GM18867 (cell line): ENCODE data around the gene GJA1.

Experiments used
- ATAC-seq: cut with Tn5 transposase; IDR thresholded peaks from one replicate; pipeline ENCODE4 v1.9.1; 2021; ENCODE audit warnings: mild to moderate bottlenecking, moderate library complexity; ENCODE audit not compliant: unreplicated experiment

Gene GJA1

DNA sequence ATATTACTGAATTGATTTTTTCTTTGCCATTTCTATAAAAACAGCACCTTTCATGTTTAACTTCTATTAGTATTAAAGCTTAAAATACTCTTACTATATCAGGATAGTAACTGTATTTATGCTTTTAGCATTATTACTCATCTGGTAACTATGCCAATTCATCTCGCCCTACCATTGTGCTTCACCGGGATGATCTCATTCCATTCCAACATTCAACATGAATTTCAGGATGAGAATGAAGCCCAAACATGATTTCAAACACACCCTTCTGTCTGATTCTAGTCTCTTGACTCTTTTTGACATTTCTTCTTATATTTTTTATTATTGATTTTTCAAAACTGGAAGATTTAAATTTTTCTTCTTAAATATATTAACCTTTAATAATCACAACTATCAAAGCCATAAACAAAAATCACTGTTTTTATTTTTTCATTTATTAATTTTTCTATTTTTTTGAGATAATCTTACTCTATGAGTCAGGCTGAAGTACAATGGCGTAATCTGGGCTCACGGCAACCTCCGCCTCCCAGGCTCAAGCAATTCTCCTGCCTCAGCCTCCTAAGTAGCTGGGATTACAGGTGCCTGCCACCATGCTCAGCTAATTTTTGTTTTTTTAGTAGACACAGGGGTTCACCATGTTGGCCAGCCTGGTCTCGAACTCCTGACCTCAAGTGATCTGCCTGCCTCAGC, 46.7 kb downstream of the GJA1 start:
- no peak for ATAC-seq

DNA sequence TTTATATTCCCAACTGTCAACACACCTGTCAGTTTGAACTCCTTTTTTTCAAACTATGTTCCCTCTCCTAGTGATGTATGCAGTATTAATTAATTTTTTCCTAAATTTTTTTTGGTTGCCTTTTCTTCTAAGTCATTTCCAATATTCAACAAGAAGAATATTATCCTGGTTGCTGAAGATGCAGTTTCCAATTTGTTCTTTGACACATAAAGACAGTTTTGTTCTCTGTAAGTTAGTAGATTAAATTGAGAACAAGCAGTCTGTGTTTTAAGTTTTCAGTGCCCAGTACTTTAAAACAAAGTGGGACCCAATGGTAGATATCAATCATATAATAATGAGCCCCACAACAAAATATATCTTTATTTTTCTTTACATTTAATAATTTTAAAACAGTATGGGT, 47.3 kb downstream of the GJA1 start:
- no peak for ATAC-seq

DNA sequence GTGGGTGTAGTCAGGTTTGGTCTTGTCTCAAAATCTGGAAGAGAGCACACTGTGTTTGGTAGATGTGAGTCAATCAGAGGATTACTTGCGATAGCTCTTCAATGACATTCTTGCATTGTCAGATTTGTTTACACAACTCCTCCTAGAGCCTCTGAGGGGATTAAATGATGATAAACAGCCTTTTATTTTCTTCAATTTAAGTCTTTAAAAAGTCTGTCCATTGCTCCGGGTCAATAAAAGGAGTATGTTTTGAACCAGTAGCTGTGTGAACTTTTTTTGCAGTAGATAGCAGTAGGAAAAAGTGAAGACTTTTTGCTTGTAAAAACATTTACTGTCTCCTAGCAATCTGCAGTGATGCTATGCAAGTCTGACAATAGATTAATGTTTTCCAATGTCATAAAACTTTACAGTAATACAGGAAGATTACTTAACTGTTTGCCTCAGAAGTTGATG, 49.9 kb downstream of the GJA1 start:
- no peak for ATAC-seq

DNA sequence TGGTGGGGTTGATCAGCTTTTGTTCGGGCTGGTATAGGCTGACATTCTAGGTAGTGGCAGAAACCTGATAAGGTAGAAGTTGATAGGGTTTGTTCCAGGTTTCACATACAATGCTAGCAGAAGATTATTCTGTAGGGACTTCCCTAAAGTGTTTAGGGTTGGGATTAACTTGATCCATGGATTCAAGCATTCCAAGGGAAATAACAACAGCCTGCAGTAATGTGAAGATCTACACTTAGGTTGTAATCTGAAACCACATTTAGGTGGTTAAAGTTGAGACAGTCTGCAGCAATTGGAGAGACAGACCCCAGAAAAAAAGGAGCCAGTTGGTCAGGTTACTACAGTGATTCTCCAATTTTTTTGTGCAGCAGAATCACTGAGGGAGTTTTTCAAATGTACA, 56.1 kb downstream of the GJA1 start:
- no peak for ATAC-seq

DNA sequence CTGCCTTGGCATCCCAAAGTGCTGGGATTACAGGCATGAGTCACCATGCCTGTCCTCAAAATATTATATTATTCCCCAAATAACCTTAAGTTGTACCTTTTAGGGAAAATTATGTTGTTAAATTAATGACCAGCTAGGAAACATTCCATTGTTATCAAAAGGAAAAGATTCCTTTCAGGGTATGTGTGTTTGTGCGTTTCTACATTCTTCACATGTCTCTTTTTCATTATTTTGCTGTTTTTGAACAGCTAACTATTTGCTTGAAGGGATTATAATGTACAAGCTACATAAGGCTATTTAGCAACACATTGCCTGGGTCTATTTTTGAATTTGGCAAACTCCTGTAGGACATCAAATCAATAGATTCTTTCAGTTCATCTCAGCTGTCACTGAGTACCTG, 57.1 kb downstream of the GJA1 start:
- no peak for ATAC-seq

DNA sequence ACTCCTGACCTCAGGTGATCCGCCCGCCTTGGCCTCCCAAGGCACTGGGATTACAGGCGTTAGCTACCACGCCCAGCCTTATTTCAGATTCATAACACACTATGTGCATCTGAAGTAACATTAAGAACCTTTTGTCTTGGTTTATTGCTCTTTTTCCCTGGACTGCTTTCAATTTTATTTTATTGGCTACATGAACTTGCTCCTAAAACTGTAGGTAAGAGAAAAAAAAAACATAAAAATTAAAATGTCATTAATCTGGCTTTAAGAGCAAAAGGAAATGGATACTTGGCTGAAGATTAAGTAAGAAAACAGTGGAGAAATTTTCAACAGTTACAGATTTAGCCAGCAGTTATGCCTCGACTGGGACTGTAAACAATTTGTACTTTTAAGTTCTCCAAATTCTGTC, 62.5 kb downstream of the GJA1 start:
- no peak for ATAC-seq

DNA sequence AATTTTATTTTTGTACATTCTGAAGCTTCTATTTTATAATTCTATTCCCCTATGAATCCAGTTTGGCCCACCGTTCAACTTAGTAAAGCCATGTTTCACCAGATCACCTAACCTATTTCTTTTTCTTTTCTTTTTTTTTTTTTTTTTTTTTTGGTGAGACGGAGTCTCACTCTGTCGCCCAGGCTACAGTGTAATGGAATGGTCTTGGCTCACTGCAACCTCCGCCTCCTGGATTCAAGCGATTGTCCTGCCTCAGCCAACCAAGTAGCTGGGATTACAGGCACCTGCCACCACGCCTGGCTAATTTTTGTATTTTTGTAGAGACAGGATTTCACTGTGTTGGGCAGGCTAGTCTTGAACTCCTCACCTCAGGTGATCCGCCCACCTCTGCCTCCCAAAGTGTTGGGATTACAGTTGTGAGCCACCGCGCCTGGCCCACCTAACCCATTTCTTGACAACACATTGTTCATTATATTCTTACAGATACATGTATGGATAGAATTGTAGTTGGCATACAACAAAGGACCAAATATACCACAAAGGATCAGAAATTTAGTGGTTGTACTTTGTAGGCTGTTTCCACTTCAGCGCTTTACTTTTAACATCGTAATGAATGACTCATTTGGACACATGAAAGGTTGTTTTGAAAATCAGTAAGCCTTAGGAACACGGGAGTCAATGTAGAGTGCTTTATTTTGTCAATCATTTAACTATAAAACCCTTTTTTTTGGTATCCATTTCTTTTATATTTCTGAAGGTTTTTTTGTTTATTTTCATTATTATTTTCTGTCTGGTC, 63.2 kb downstream of the GJA1 start:
- no peak for ATAC-seq
